Upper lobe of left lung (tissue), 6 donors: ENCODE results near the gene ROPN1L. TPM values are rescaled to one million over a fixed set of nuclear protein-coding genes. Genes with fewer than 3 reads are reported as not detected.

Experiments
- ATAC-seq, 2 donors: fragments of 200-7000 bp; cut with Tn5 transposase; one replicate each; pipeline ENCODE4 v1.9.1; 2022; ENCODE audit warnings: mild to moderate bottlenecking in 2 of 2, moderate library complexity in 2 of 2; ENCODE audit not compliant: low FRiP score in 2 of 2
- DNase-seq, 2 donors: peaks; one replicate each; pipeline ENCODE4 v3.0.0-alpha.2; 2019 to 2020
- H3K27ac ChIP-seq, 4 donors: fragments of 200-600 bp; sonication (generic); one replicate each; pipeline ENCODE4 v1.5.1; 2016 to 2019
- H3K27me3 ChIP-seq, 4 donors: fragments of 200-600 bp; sonication (generic); one replicate each; pipeline ENCODE4 v1.5.1; 2017 to 2019
- H3K36me3 ChIP-seq, 4 donors: fragments of 200-600 bp; sonication (generic); one replicate each; pipeline ENCODE4 v1.5.1; 2016 to 2019
- H3K4me1 ChIP-seq, 4 donors: fragments of 200-600 bp; sonication (generic); one replicate each; pipeline ENCODE4 v1.5.1; 2018 to 2019
- H3K4me3 ChIP-seq, 4 donors: fragments of 200-600 bp; sonication (generic); one replicate each; pipeline ENCODE4 v1.5.1; 2017 to 2019; ENCODE audit warnings: mild to moderate bottlenecking in 2 of 4, moderate library complexity in 1 of 4
- H3K9me3 ChIP-seq, 4 donors: fragments of 200-600 bp; sonication (generic); one replicate each; pipeline ENCODE4 v1.5.1; 2018 to 2019
- EP300 ChIP-seq, 4 donors: sonication (generic); formaldehyde crosslinking; IDR thresholded peaks; one replicate each; pipeline ENCODE4 v1.5.1; 2017; ENCODE audit warnings: antibody characterized with exemption in 4 of 4, control low read depth in 2 of 4
- POLR2A ChIP-seq, 4 donors: fragments of 450-650 bp; IDR thresholded peaks; one replicate each; pipeline ENCODE4 v1.5.1; 2016 to 2017; ENCODE audit warnings: antibody characterized with exemption in 4 of 4, mild to moderate bottlenecking in 2 of 4
- POLR2AphosphoS5 ChIP-seq, 2 donors: sonication (generic); formaldehyde crosslinking; IDR thresholded peaks; one replicate each; pipeline ENCODE4 v1.5.1; 2017; ENCODE audit warnings: antibody characterized with exemption in 2 of 2
- WGBS, 2 donors: methylation state at CpG; one replicate each; pipeline ENCODE4 v1.1.5; 2017 to 2018; 5-methylcytosine and 5-hydroxymethylcytosine counted together
- total RNA-seq, 6 donors: library from RNA; depleted of rRNA in 4 of 6; stranded (reverse); fragments of >200 nt in 4 of 6; gene quantifications; one replicate each; pipeline versions ENCODE4 v1.1.0 to v1.2.1, GENCODE V29; 2016 to 2021
- TF ChIP-seq, protein P1 (sequence below), 6 experiments: fragments of 450-650 bp in 4 of 6; fragments of 200-600 bp in 2 of 6; sonication (generic) in 2 of 6; IDR thresholded peaks; one replicate each; pipeline ENCODE4 v1.5.1; 2016 to 2019; ENCODE audit warnings: antibody characterized with exemption in 6 of 6
- donor health status: DM: no; HTN: no; CAD: no; lungs with moderate emphysema.
- donor health status: DM: no; HTN: yes; CAD: no; lungs with severe emphysema.

Gene ROPN1L
- total RNA-seq, 6 donors from 2014 or later = 0.89 to 70.3 (median 13.6) TPM

DNA sequence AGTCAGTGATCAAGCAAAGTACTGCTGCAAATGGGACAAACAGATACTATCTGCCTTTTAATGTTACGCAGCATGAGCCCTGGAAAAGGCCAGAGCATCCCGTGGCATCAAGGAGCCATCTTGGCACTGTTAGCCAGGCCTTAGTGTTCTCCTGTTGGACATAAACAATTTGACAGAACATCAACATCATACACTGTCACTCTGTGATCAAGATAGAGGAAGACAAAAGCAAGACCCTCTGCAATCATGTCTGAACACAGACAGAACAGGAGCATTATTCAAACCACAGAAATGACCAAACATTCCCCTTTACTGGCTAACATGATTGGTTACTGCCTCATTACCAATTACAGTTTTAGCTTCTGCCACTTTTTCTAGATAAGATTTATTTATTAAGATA lies 21.2 kb upstream of the ROPN1L start:
- Histone ChIP-seq H3K27me3 (no peaks in the 10 kb centered on the region), H3K36me3 (peaks cover 21 to 80% (median 46%) of the 10 kb centered on the region in 4 donors), H3K27ac (peak overlapping the region in 1 of 4 donors; percentile 59), H3K4me1 (peaks cover 11 to 29% (median 14%) of the 10 kb centered on the region in 4 donors), H3K9me3 (no peaks in the 10 kb centered on the region), H3K4me3 (no peak overlapping the region)
- TF ChIP-seq POLR2AphosphoS5 (IDR thresholded peaks at IDR 0.05) (no peak), POLR2A (IDR thresholded peaks at IDR 0.05) (no peak), EP300 (IDR thresholded peaks at IDR 0.05) (no peak)
- TF ChIP-seq, protein P1, sequence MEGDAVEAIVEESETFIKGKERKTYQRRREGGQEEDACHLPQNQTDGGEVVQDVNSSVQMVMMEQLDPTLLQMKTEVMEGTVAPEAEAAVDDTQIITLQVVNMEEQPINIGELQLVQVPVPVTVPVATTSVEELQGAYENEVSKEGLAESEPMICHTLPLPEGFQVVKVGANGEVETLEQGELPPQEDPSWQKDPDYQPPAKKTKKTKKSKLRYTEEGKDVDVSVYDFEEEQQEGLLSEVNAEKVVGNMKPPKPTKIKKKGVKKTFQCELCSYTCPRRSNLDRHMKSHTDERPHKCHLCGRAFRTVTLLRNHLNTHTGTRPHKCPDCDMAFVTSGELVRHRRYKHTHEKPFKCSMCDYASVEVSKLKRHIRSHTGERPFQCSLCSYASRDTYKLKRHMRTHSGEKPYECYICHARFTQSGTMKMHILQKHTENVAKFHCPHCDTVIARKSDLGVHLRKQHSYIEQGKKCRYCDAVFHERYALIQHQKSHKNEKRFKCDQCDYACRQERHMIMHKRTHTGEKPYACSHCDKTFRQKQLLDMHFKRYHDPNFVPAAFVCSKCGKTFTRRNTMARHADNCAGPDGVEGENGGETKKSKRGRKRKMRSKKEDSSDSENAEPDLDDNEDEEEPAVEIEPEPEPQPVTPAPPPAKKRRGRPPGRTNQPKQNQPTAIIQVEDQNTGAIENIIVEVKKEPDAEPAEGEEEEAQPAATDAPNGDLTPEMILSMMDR (IDR thresholded peaks at IDR 0.05) = no peak
- no peak for DNase-seq
- no peak for ATAC-seq
- WGBS, 2 donors = 79 to 90% methylated on average over 2 of the region's 2 CpGs

DNA sequence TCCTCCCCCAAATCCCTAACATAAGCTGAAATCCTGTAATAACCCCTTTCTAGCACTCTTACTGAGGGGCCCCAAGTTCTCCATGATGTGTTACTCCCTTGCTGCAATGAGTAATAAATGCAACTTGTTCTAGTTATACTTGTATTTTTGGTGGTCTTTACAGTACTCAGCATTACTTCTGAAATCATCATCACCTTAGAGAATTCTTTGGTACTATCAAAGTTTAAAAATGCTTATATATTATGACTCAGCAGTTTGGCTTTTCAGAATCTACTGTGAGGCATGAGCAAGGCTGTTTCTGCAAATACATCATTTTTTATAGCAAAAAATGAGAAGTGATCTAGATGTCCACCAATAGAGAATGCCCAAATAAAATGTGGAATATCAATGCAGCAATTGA lies 20.7 kb upstream of the ROPN1L start:
- Histone ChIP-seq H3K4me1 (peaks cover 11 to 29% (median 14%) of the 10 kb centered on the region in 4 donors), H3K27me3 (no peaks in the 10 kb centered on the region), H3K27ac (peak overlapping the region in 1 of 4 donors; percentile 59), H3K9me3 (no peaks in the 10 kb centered on the region), H3K36me3 (peaks cover 16 to 80% (median 44%) of the 10 kb centered on the region in 4 donors), H3K4me3 (no peak overlapping the region)
- DNase-seq (no peak), ATAC-seq (no peak)
- TF ChIP-seq POLR2AphosphoS5 (IDR thresholded peaks at IDR 0.05) (no peak), POLR2A (IDR thresholded peaks at IDR 0.05) (no peak), EP300 (IDR thresholded peaks at IDR 0.05) (no peak)
- TF ChIP-seq, protein P1 (IDR thresholded peaks at IDR 0.05) = no peak

DNA sequence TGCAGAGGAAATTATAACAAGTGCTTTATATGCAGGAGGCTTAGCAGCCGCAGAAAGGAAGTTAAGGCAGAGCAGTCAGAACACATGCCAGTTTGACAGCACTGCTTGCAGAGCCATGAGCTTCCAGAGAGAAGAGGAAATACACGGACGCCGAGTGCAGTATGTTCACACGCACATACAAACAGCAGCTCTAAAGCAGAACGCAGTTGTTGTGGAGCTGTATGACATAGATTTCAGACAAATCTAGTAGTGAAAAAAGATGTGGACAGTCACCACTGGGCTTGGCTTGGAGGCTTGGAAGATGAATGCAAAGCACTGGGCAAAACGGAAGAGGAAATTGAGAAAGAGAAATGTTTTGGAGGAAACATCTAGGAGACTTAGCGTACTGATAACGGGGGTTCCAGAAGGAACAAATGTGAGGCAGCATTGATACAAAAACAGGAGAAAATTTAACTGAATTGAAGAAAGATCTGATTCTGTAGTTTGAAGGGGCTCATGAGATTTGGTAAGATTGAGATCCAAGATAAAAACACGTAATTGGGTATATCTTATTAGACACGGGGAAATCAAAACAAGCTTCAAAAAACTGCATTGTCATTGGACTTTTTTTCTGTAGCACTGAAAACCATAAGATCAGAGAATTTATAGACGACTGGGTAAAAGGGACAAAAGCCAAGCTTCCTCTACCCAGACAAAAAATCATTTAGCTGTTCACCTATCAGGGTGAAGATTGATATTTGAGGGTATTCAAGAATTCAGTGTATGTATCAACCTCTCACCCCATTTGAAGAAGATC lies 19.6 kb upstream of the ROPN1L start:
- peaks cover 11 to 29% (median 14%) of the 10 kb centered on the region in 4 donors for H3K4me1 ChIP-seq
- H3K27me3 ChIP-seq = no peaks in the 10 kb centered on the region
- peaks cover 19 to 80% (median 44%) of the 10 kb centered on the region in 4 donors for H3K36me3 ChIP-seq
- DNase-seq = peak in 1 of 2 donors; percentile 53
- H3K9me3 ChIP-seq = no peaks in the 10 kb centered on the region
- ATAC-seq = peak in 1 of 2 donors; percentile 55
- H3K27ac ChIP-seq = peak overlapping the region in 3 of 4 donors; percentile 43 to 66 (median 59)
- no peak overlapping the region for H3K4me3 ChIP-seq
- no peak for TF ChIP-seq POLR2AphosphoS5 (IDR thresholded peaks at IDR 0.05)
- TF ChIP-seq, protein P1 (IDR thresholded peaks at IDR 0.05) = no peak
- TF ChIP-seq POLR2A (IDR thresholded peaks at IDR 0.05) = no peak
- TF ChIP-seq EP300 (IDR thresholded peaks at IDR 0.05) = no peak
- 43 to 50% methylated on average over 12 of the region's 12 CpGs for WGBS, 2 donors

DNA sequence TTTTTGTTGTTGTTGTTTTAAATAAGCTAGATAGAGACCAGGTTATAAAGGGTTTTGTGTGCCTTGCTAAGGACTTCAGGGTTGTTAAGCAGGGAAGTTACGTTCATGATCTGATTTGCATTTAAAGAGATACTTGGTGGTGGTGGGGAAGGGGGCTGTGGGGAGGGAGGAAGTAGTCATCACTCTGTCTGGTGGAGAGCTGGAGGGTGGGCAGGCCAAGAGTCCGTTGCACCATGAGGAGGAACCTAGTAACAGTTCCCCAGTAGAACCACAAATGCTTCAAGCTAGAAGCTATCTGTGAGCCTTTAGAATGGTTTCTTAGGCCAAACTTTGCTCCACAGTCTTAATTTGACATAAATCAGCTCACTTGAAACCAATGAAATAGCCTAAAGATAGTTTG lies 18.7 kb upstream of the ROPN1L start:
- no peaks in the 10 kb centered on the region for H3K9me3 ChIP-seq
- peaks cover 18 to 80% (median 46%) of the 10 kb centered on the region in 4 donors for H3K36me3 ChIP-seq
- H3K4me1 ChIP-seq = peaks cover 11 to 29% (median 14%) of the 10 kb centered on the region in 4 donors
- peak overlapping the region in 2 of 4 donors; percentile 7 to 66 for H3K27ac ChIP-seq
- ATAC-seq (no peak), DNase-seq (no peak)
- TF ChIP-seq EP300 (IDR thresholded peaks at IDR 0.05) (no peak), POLR2A (IDR thresholded peaks at IDR 0.05) (no peak), POLR2AphosphoS5 (IDR thresholded peaks at IDR 0.05) (no peak)
- TF ChIP-seq, protein P1 (IDR thresholded peaks at IDR 0.05) = no peak
- no peaks in the 10 kb centered on the region for H3K27me3 ChIP-seq
- 48 to 71% methylated on average over 2 of the region's 2 CpGs for WGBS, 2 donors
- no peak overlapping the region for H3K4me3 ChIP-seq
